H9 (cell line): ENCODE results near the gene CDC40. TPM values are rescaled to one million over a fixed set of nuclear protein-coding genes. Genes with fewer than 3 reads are reported as not detected.

ENCODE experiments used
- DNase-seq: peaks from one replicate; pipeline ENCODE4 v3.0.0-alpha.2; 2017
- H2AFZ ChIP-seq: one replicate; pipeline ENCODE4 v1.6.1; 2013; ENCODE audit warnings: mild to moderate bottlenecking, low read length, control low read depth, moderate library complexity
- H2AK5ac ChIP-seq: 2 replicates; pipeline ENCODE4 v1.6.1; 2013; ENCODE audit warnings: low read length, control low read depth, mixed read lengths; ENCODE audit not compliant: insufficient read length
- H2BK120ac ChIP-seq: one replicate; pipeline ENCODE4 v1.6.1; 2013; ENCODE audit warnings: low read depth, mild to moderate bottlenecking, low read length, control low read depth, inconsistent platforms; ENCODE audit not compliant: poor library complexity, severe bottlenecking
- H2BK12ac ChIP-seq: 2 replicates; pipeline ENCODE4 v1.6.1; 2013; ENCODE audit warnings: low read length, control low read depth, mixed read lengths, low read depth; ENCODE audit not compliant: insufficient read length
- H2BK15ac ChIP-seq: 2 replicates; pipeline ENCODE4 v1.6.1; 2013; ENCODE audit warnings: low read depth, low read length, control low read depth
- H2BK20ac ChIP-seq: one replicate; pipeline ENCODE4 v1.6.1; 2013; ENCODE audit warnings: low read depth, mild to moderate bottlenecking, low read length, control low read depth, inconsistent platforms; ENCODE audit not compliant: poor library complexity, severe bottlenecking
- H2BK5ac ChIP-seq: 2 replicates; pipeline ENCODE4 v1.6.1; 2013; ENCODE audit warnings: low read length, control low read depth, mixed read lengths; ENCODE audit not compliant: insufficient read length
- H3K14ac ChIP-seq: 2 replicates; pipeline ENCODE4 v1.6.1; 2013; ENCODE audit warnings: low read length, control low read depth; ENCODE audit not compliant: insufficient read depth
- H3K18ac ChIP-seq: 2 replicates; pipeline ENCODE4 v1.6.1; 2013; ENCODE audit warnings: low read depth, mild to moderate bottlenecking, mixed read lengths, low read length, control low read depth; ENCODE audit not compliant: insufficient read length
- H3K23ac ChIP-seq: 2 replicates; pipeline ENCODE4 v1.6.1; 2013; ENCODE audit warnings: low read length, control low read depth, mixed read lengths, low read depth; ENCODE audit not compliant: insufficient read length
- H3K23me2 ChIP-seq: 2 replicates; pipeline ENCODE4 v1.6.1; 2013; ENCODE audit warnings: low read depth, mild to moderate bottlenecking, mixed read lengths, low read length, control low read depth; ENCODE audit not compliant: insufficient read length, poor library complexity, severe bottlenecking
- H3K27ac ChIP-seq: 2 replicates; pipeline ENCODE4 v1.5.1; 2013; ENCODE audit warnings: low read length, control low read depth, mixed read lengths, low read depth; ENCODE audit not compliant: insufficient read length
- H3K27me3 ChIP-seq: 2 replicates; pipeline ENCODE4 v1.6.1; 2013; ENCODE audit warnings: low read length, control low read depth, inconsistent platforms; ENCODE audit not compliant: insufficient read depth
- H3K4ac ChIP-seq: 2 replicates; pipeline ENCODE4 v1.6.1; 2013; ENCODE audit warnings: low read depth, mild to moderate bottlenecking, control low read depth, inconsistent platforms, low read length, moderate library complexity
- H3K4me1 ChIP-seq: 2 replicates; pipeline ENCODE4 v1.6.1; 2013; ENCODE audit warnings: low read length, control low read depth, inconsistent platforms; ENCODE audit not compliant: insufficient read depth
- H3K4me2 ChIP-seq: 2 replicates; pipeline ENCODE4 v1.6.1; 2013; ENCODE audit warnings: low read length, control low read depth, mixed read lengths; ENCODE audit not compliant: insufficient read length, insufficient read depth
- H3K56ac ChIP-seq: 2 replicates; pipeline ENCODE4 v1.6.1; 2013; ENCODE audit warnings: low read depth, mild to moderate bottlenecking, mixed read lengths, low read length, control low read depth; ENCODE audit not compliant: insufficient read length
- H3K79me1 ChIP-seq: 2 replicates; pipeline ENCODE4 v1.6.1; 2013; ENCODE audit warnings: low read depth, mild to moderate bottlenecking, moderate library complexity, low read length, control low read depth, inconsistent platforms; ENCODE audit not compliant: insufficient read depth, poor library complexity, severe bottlenecking
- H3K79me2 ChIP-seq: 2 replicates; pipeline ENCODE4 v1.6.1; 2013; ENCODE audit warnings: low read length, control low read depth, inconsistent platforms; ENCODE audit not compliant: insufficient read depth
- H3K9ac ChIP-seq: 2 replicates; pipeline ENCODE4 v1.6.1; 2013; ENCODE audit warnings: low read length, control low read depth, mixed read lengths; ENCODE audit not compliant: insufficient read length; ENCODE audit errors: extremely low read depth
- H3K9me3 ChIP-seq: one replicate; pipeline ENCODE4 v1.6.1; 2013; ENCODE audit warnings: low read depth, low read length, inconsistent platforms; ENCODE audit not compliant: control insufficient read depth
- H3T11ph ChIP-seq: one replicate; pipeline ENCODE4 v1.6.1; 2013; ENCODE audit warnings: mild to moderate bottlenecking, low read length, control low read depth, inconsistent platforms
- H4K20me1 ChIP-seq: one replicate; pipeline ENCODE4 v1.6.1; 2013; ENCODE audit not compliant: control insufficient read depth, insufficient read length, insufficient read depth
- H4K5ac ChIP-seq: 2 replicates; pipeline ENCODE4 v1.6.1; 2013; ENCODE audit warnings: low read depth, mild to moderate bottlenecking, mixed read lengths, low read length, control low read depth; ENCODE audit not compliant: insufficient read length
- H4K8ac ChIP-seq: replicated peaks from 2 replicates; pipeline ENCODE4 v1.6.1; 2013; ENCODE audit warnings: low read length, control low read depth, mixed read lengths, low read depth; ENCODE audit not compliant: insufficient read length
- H4K91ac ChIP-seq: 2 replicates; pipeline ENCODE4 v1.6.1; 2013; ENCODE audit warnings: low read depth, mild to moderate bottlenecking, moderate library complexity, mixed read lengths, low read length, control low read depth; ENCODE audit not compliant: insufficient read length
- H3K27ac Mint-ChIP-seq, 3 experiments: 2 replicates in 2 of 3; 3 replicates in 1 of 3; pipeline ENCODE4 v1.8.0; 2020 to 2021; ENCODE audit warnings: mixed read lengths in 3 of 3, mild to moderate bottlenecking in 1 of 3, moderate library complexity in 1 of 3
- H3K27me3 Mint-ChIP-seq: 2 replicates; pipeline ENCODE4 v1.8.0; 2021; ENCODE audit warnings: low read depth, mild to moderate bottlenecking, moderate library complexity, mixed read lengths
- H3K36me3 Mint-ChIP-seq, 3 experiments: 2 replicates in 2 of 3; 3 replicates in 1 of 3; pipeline ENCODE4 v1.8.0; 2020 to 2021; ENCODE audit warnings: low read depth in 3 of 3, mixed read lengths in 3 of 3; ENCODE audit not compliant: insufficient read depth in 1 of 3
- H3K4me1 Mint-ChIP-seq, 2 experiments: 2 replicates each; pipeline ENCODE4 v1.8.0; 2020; ENCODE audit warnings: mixed read lengths in 2 of 2
- H3K4me3 Mint-ChIP-seq, 2 experiments: 2 replicates in 1 of 2; 3 replicates in 1 of 2; pipeline ENCODE4 v1.8.0; 2020 to 2021; ENCODE audit warnings: mild to moderate bottlenecking in 2 of 2, mixed read lengths in 2 of 2, moderate library complexity in 1 of 2
- H3K9me3 Mint-ChIP-seq, 2 experiments: 2 replicates in 1 of 2; 3 replicates in 1 of 2; pipeline ENCODE4 v1.8.0; 2020; ENCODE audit warnings: mild to moderate bottlenecking in 2 of 2, mixed read lengths in 2 of 2, moderate library complexity in 1 of 2
- WGBS: extraction: QIAGEN DNeasy Blood & Tissue Kit; methylation state at CpG from one replicate; pipeline ENCODE4 v1.1.7; 2013; ENCODE audit warnings: missing lambda C conversion rate, low lambda C conversion rate, mixed read lengths; ENCODE audit not compliant: insufficient read length; ENCODE audit errors: extremely low coverage; 5-methylcytosine and 5-hydroxymethylcytosine counted together
- total RNA-seq: library from RNA; stranded (reverse); gene quantifications from 2 replicates; pipeline ENCODE4 v1.2.1, GENCODE V29; 2021
- TF ChIP-seq, protein P1 (sequence below): fragments of 200-600 bp; sonication (generic); conservative IDR thresholded peaks from 3 replicates; pipeline ENCODE4 v1.8.0; 2021; ENCODE audit warnings: antibody characterized with exemption, mild to moderate bottlenecking

The CDC40 gene
- total RNA-seq, 1 experiment from 2014 or later = 23.5 TPM

DNA sequence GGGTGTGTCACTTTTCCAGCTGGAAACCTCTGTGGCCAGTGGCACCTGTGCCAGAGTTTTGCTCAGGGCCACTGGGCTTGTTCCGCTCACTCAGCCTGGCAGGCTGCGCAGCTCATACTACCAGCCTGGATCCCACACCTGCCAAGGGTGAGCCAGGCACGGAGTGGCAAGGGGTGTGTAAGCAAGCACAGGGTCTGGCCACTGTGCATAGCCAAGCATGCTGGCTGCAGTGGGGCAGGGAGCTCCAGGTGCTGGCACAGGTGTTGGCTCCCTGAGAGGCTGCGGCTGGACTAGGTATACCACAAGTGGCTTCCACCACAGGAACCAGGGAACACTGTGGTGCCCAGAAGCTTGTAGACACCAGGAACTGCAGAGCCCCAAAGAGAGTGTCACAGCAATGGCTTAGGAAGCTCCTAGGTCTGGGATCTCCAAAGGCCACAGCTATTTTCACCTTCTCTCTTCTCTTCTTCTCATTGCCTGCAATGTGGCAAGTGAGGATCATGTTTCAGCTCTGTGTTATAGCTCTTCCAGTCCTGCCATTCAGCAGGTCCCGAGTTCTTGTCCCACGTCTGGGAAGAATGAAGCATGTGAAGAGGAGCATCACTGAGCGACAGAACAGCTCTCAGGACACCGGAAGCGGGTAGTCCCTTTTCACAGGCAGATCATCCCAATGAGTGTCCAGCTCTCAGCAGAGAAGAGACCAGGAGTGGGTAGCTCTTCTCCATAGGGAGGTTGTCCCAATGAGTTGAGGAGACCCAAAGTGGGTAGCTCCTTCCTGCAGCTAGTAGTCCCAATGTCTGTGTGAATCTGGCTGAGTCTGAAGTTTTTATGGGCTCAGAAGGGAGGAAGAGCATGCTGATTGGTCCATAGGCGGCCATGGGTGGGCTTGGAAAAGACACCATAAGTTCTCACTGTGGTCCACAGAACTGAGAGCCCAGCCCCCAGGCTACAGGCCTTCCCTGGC is 42.0 kb upstream of the CDC40 start:
- Mint-ChIP-seq H3K9me3 (peaks cover 33 to 36% of the 10 kb centered on the region in 2 experiments), H3K27ac (no peak overlapping the region), H3K27me3 (no peaks in the 10 kb centered on the region), H3K4me3 (no peak overlapping the region), H3K36me3 (peaks cover 37 to 65% (median 38%) of the 10 kb centered on the region in 3 experiments), H3K4me1 (no peaks in the 10 kb centered on the region)
- no peak overlapping the region for H4K91ac ChIP-seq
- H3K18ac ChIP-seq = no peak overlapping the region
- no peak overlapping the region for H3K4ac ChIP-seq
- H3K79me1 ChIP-seq = no peaks in the 10 kb centered on the region
- H2BK20ac ChIP-seq = no peak overlapping the region
- H2AFZ ChIP-seq = no peak overlapping the region
- peaks cover 25% of the 10 kb centered on the region for H3K9me3 ChIP-seq
- H3K27ac ChIP-seq = no peak overlapping the region
- H3K4me1 ChIP-seq = no peaks in the 10 kb centered on the region
- no peak overlapping the region for H2BK15ac ChIP-seq
- WGBS = no CpG with 5 or more reads among the region's 10 CpGs
- H3K4me2 ChIP-seq = no peak overlapping the region
- H2BK120ac ChIP-seq = no peak overlapping the region
- H2BK12ac ChIP-seq = no peak overlapping the region
- H2BK5ac ChIP-seq = no peak overlapping the region
- no peak overlapping the region for H3T11ph ChIP-seq
- no peak overlapping the region for H2AK5ac ChIP-seq
- H4K8ac ChIP-seq = no peak overlapping the region
- no peak overlapping the region for H3K23ac ChIP-seq
- no peaks in the 10 kb centered on the region for H4K20me1 ChIP-seq
- no peak for DNase-seq
- TF ChIP-seq, protein P1, sequence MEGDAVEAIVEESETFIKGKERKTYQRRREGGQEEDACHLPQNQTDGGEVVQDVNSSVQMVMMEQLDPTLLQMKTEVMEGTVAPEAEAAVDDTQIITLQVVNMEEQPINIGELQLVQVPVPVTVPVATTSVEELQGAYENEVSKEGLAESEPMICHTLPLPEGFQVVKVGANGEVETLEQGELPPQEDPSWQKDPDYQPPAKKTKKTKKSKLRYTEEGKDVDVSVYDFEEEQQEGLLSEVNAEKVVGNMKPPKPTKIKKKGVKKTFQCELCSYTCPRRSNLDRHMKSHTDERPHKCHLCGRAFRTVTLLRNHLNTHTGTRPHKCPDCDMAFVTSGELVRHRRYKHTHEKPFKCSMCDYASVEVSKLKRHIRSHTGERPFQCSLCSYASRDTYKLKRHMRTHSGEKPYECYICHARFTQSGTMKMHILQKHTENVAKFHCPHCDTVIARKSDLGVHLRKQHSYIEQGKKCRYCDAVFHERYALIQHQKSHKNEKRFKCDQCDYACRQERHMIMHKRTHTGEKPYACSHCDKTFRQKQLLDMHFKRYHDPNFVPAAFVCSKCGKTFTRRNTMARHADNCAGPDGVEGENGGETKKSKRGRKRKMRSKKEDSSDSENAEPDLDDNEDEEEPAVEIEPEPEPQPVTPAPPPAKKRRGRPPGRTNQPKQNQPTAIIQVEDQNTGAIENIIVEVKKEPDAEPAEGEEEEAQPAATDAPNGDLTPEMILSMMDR = no peak
- H3K23me2 ChIP-seq = no peaks in the 10 kb centered on the region
- no peaks in the 10 kb centered on the region for H3K79me2 ChIP-seq
- no peaks in the 10 kb centered on the region for H3K27me3 ChIP-seq
- H3K56ac ChIP-seq = no peak overlapping the region
- no peak overlapping the region for H3K9ac ChIP-seq
- H3K14ac ChIP-seq = no peak overlapping the region
- no peak overlapping the region for H4K5ac ChIP-seq
